Measurements from ENCODE around the gene C11orf21.

Gene C11orf21

GRCh38 chr11:2315395-2316168, 13.9 kb upstream of the C11orf21 start:
- Mint-ChIP-seq H3K4me1 (peaks cover 20% of the 10 kb centered on the region), H3K4me3 (no peak overlapping the region), H3K27ac (no peak overlapping the region), H3K36me3 (no peaks in the 10 kb centered on the region), H3K9me3 (no peaks in the 10 kb centered on the region)
- DNase-seq (ENCODE audit: low spot score in 2 of 2) (no peak), ATAC-seq (no peak)

GRCh38 chr11:2314525-2315394, 13.0 kb upstream of the C11orf21 start:
- H3K4me1 Mint-ChIP-seq = peaks cover 20% of the 10 kb centered on the region
- ATAC-seq = no peak
- H3K4me3 Mint-ChIP-seq = no peak overlapping the region
- H3K27ac Mint-ChIP-seq = no peak overlapping the region
- no peaks in the 10 kb centered on the region for H3K9me3 Mint-ChIP-seq
- no peak for DNase-seq (ENCODE audit: low spot score in 2 of 2)
- no peaks in the 10 kb centered on the region for H3K36me3 Mint-ChIP-seq

GRCh38 chr11:2314136-2314524, 12.4 kb upstream of the C11orf21 start:
- no peak overlapping the region for H3K4me3 Mint-ChIP-seq
- no peaks in the 10 kb centered on the region for H3K9me3 Mint-ChIP-seq
- peak overlapping the region; percentile 48 for H3K27ac Mint-ChIP-seq
- H3K4me1 Mint-ChIP-seq = peaks cover 20% of the 10 kb centered on the region
- no peak for DNase-seq (ENCODE audit: low spot score in 2 of 2)
- H3K36me3 Mint-ChIP-seq = no peaks in the 10 kb centered on the region
- no peak for ATAC-seq

GRCh38 chr11:2313051-2313951, 11.6 kb upstream of the C11orf21 start:
- no peak for ATAC-seq
- H3K36me3 Mint-ChIP-seq = no peaks in the 10 kb centered on the region
- peak overlapping the region; percentile 48 for H3K27ac Mint-ChIP-seq
- DNase-seq (ENCODE audit: low spot score in 2 of 2) = no peak
- no peaks in the 10 kb centered on the region for H3K9me3 Mint-ChIP-seq
- peaks cover 20% of the 10 kb centered on the region for H3K4me1 Mint-ChIP-seq
- H3K4me3 Mint-ChIP-seq = no peak overlapping the region

- ATAC-seq (no peak), DNase-seq (ENCODE audit: low spot score in 2 of 2) (no peak)
- Mint-ChIP-seq H3K4me1 (peaks cover 23% of the 10 kb centered on the region), H3K9me3 (no peaks in the 10 kb centered on the region), H3K4me3 (no peak overlapping the region), H3K27ac (no peak overlapping the region), H3K36me3 (no peaks in the 10 kb centered on the region)
These were observed 10.7 kb upstream of the C11orf21 start for GRCh38 chr11:2312232-2313042.

GRCh38 chr11:2311353-2312133, 9.8 kb upstream of the C11orf21 start:
- peaks cover 22% of the 10 kb centered on the region for H3K4me1 Mint-ChIP-seq
- H3K9me3 Mint-ChIP-seq = no peaks in the 10 kb centered on the region
- no peak for DNase-seq (ENCODE audit: low spot score in 2 of 2)
- peak overlapping the region; percentile 6 for H3K27ac Mint-ChIP-seq
- no peaks in the 10 kb centered on the region for H3K36me3 Mint-ChIP-seq
- H3K4me3 Mint-ChIP-seq = no peak overlapping the region
- ATAC-seq = no peak

- H3K27ac Mint-ChIP-seq = peak overlapping the region; percentile 6
These were observed 9.2 kb upstream of the C11orf21 start for GRCh38 chr11:2310786-2311352.

GRCh38 chr11:2310073-2310785, 8.5 kb upstream of the C11orf21 start:
- ATAC-seq (no peak), DNase-seq (ENCODE audit: low spot score in 2 of 2) (no peak)
- Mint-ChIP-seq H3K27ac (peak overlapping the region; percentile 6), H3K4me3 (no peak overlapping the region), H3K36me3 (no peaks in the 10 kb centered on the region), H3K4me1 (peaks cover 34% of the 10 kb centered on the region), H3K9me3 (no peaks in the 10 kb centered on the region)

More at GRCh38 chr11:2310786-2311352, 9.2 kb upstream of the C11orf21 start:
- Mint-ChIP-seq H3K36me3 (no peaks in the 10 kb centered on the region), H3K4me1 (peaks cover 28% of the 10 kb centered on the region), H3K9me3 (no peaks in the 10 kb centered on the region), H3K4me3 (no peak overlapping the region)
- DNase-seq (ENCODE audit: low spot score in 2 of 2) (no peak), ATAC-seq (no peak)

- no peak for DNase-seq (ENCODE audit: low spot score in 2 of 2)
- peaks cover 42% of the 10 kb centered on the region for H3K4me1 Mint-ChIP-seq
- ATAC-seq = no peak
- no peaks in the 10 kb centered on the region for H3K36me3 Mint-ChIP-seq
- H3K27ac Mint-ChIP-seq = peak overlapping the region; percentile 6
- no peaks in the 10 kb centered on the region for H3K9me3 Mint-ChIP-seq
- no peak overlapping the region for H3K4me3 Mint-ChIP-seq
These were observed 7.7 kb upstream of the C11orf21 start for GRCh38 chr11:2309251-2310072.

GRCh38 chr11:2308713-2309112, 7.0 kb upstream of the C11orf21 start:
- Mint-ChIP-seq H3K4me3 (no peak overlapping the region), H3K27ac (no peak overlapping the region), H3K9me3 (no peaks in the 10 kb centered on the region), H3K4me1 (peaks cover 49% of the 10 kb centered on the region), H3K36me3 (no peaks in the 10 kb centered on the region)
- DNase-seq (ENCODE audit: low spot score in 2 of 2) = no peak
- ATAC-seq = no peak

GRCh38 chr11:2307501-2308331, 6.0 kb upstream of the C11orf21 start:
- Mint-ChIP-seq H3K4me1 (peaks cover 52% of the 10 kb centered on the region), H3K27ac (peak overlapping the region; percentile 98), H3K4me3 (peak overlapping the region; percentile 89), H3K9me3 (no peaks in the 10 kb centered on the region), H3K36me3 (no peaks in the 10 kb centered on the region)
- ATAC-seq = no peak
- no peak for DNase-seq (ENCODE audit: low spot score in 2 of 2)

Data from stimulated activated effector memory CD8-positive, alpha-beta T cell treated with anti-CD3 and anti-CD28 coated beads, Interleukin-12 subunit alpha, Interleukin-12 subunit beta, amount 100 ng/mL, for 72 hours (primary cell).